WI38 (cell line): Measurements from ENCODE around the gene HS3ST2.

ENCODE experiments used
- H3K4me3 ChIP-seq: 2 replicates; pipeline ENCODE4 v1.5.1; 2011; ENCODE audit warnings: low read depth, mild to moderate bottlenecking, control low read depth, low read length
- TF ChIP-seq, protein P1 (sequence below): IDR thresholded peaks from 2 replicates; pipeline ENCODE4 v1.5.1; 2012; ENCODE audit warnings: low read depth, mild to moderate bottlenecking, control low read depth, low read length

Gene HS3ST2

DNA sequence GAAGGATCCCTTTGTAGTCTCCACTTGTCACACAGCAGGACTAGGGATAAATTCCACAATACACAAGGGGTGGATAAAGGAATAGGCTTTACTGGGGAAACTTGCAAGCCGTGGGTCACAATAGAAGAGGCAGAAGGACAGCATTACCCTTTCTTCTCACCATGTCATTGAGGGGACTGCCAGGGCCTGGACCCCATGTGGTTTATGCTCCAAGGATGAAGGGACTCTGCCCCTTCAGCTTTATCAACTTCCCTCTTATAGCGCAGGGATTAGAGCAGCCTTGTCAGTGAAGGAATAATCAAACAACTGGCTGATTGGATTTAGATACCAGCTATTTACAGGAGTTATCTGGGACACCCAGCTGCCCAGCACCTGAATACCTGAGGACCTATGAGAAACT, 89.8 kb downstream of the HS3ST2 start:
- H3K4me3 ChIP-seq, result no peak overlapping the region
- TF ChIP-seq, protein P1, sequence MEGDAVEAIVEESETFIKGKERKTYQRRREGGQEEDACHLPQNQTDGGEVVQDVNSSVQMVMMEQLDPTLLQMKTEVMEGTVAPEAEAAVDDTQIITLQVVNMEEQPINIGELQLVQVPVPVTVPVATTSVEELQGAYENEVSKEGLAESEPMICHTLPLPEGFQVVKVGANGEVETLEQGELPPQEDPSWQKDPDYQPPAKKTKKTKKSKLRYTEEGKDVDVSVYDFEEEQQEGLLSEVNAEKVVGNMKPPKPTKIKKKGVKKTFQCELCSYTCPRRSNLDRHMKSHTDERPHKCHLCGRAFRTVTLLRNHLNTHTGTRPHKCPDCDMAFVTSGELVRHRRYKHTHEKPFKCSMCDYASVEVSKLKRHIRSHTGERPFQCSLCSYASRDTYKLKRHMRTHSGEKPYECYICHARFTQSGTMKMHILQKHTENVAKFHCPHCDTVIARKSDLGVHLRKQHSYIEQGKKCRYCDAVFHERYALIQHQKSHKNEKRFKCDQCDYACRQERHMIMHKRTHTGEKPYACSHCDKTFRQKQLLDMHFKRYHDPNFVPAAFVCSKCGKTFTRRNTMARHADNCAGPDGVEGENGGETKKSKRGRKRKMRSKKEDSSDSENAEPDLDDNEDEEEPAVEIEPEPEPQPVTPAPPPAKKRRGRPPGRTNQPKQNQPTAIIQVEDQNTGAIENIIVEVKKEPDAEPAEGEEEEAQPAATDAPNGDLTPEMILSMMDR, result no peak

DNA sequence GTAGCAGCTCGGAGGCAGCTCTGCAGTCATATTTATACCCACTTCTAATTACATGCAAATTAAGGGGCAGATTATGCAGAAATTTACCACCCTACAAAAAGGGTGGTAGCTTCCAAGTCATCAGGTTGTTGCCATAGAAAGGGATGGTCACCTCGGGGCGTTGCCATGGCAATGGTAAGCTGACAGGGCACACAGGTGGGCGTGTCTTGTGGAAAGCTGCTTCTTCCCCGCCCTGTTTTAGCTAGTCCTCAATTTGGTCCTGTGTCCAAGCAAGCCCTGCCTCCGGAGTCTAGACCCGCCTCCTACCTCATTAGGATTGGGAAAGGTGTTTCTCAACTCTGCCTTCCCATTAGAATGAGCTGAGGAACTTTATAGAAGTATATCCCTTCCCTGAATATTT, 98.7 kb downstream of the HS3ST2 start:
- TF ChIP-seq, protein P1, result no peak
- H3K4me3 ChIP-seq, result no peak overlapping the region

DNA sequence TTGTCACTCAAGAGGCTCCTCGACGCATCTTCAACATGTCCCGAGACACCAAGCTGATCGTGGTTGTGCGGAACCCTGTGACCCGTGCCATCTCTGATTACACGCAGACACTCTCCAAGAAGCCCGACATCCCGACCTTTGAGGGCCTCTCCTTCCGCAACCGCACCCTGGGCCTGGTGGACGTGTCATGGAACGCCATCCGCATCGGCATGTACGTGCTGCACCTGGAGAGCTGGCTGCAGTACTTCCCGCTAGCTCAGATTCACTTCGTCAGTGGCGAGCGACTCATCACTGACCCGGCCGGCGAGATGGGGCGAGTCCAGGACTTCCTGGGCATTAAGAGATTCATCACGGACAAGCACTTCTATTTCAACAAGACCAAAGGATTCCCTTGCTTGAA, 101.0 kb downstream of the HS3ST2 start:
- H3K4me3 ChIP-seq, result no peak overlapping the region

DNA sequence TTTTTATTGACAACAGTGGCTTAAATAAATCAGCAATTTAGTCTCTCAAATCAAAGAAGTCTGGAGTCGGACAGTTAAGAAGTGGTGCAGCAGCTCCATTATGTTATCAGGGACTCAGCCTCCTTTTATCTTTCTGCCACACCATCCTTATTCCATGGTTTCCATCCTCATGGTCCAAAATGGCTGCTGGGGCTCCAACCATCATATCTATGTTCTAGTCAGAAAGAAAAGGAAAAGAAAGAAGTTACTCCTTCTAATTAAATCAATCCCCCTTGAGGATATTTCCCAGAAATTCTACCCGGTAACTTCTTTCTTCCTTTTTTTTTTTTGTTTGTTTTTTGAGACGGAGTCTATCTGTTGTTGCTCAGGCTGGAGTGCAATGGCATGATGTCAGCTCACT, 109.5 kb downstream of the HS3ST2 start:
- H3K4me3 ChIP-seq, result no peak overlapping the region
- TF ChIP-seq, protein P1, result no peak

More for the DNA sequence above, 101.0 kb downstream of the HS3ST2 start:
- TF ChIP-seq, protein P1, result no peak

DNA sequence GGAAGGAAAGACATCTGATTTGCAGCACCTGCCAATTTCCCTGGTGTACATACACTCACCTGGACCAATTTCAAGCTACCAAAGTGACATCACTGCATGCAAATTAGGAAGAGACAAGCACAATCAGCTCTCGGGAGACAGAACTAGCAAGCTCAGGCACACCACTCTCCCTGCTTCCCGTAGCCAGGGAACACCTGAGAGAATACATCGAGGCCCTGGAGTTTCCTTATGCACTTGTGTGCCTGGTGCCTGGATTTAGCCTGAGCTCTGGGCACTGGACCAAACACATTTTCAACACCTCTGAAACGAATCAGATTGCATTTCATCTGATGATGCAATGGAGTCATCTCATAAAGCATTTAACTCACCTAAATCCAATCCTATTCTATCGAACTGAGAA, 110.5 kb downstream of the HS3ST2 start:
- TF ChIP-seq, protein P1, result no peak
- H3K4me3 ChIP-seq, result no peak overlapping the region

DNA sequence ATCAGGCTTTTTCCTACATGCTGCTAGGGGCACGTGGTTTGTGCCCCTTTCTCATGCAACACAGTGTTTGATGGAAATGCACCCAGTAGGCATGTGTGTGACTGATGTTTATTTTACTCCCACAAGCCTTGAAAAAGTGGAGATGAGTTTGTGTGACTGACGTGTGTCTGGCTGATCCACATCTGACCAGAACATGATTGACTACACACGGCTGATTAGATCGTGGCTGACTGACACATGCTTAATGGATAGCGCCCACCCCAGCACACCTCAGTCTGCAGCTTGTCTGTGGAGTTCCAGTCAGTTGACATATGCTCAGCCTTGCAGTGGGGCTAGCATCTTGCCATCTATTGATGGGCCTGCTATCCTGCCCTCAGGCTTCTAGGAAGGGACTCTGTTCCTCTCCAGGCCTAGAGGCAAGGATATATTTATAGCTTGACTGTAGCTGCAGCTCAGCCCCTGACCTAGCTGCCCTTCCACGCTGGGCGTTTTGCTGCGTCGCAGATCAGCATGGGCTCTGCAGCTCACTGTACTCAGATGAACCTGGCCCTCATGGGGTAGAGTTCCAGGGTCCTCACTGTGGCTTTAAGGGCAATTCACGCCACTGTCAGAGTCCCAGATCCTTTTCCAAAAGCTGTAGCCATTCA, 112.3 kb downstream of the HS3ST2 start:
- TF ChIP-seq, protein P1, result no peak
- no peak overlapping the region for H3K4me3 ChIP-seq

DNA sequence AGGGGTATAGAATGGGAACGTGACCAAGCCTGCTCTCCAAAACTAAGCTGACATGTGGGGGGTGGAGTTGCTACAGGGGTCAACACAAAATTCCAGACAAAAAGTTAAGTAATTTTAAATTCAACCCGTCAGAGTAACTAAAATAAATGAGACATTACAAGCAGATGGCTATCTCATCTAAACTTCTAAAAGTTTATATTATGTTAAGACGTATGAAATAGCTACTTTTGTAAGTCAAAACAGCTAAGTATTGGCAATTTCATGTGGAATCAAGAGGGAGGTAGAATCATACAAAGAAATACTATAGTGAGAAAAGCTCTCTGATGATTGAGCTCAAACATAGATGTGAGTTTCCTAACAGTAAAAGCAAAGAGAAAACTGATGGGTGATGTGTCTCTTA, 113.3 kb downstream of the HS3ST2 start:
- TF ChIP-seq, protein P1, result no peak
- H3K4me3 ChIP-seq, result no peak overlapping the region
